SK-N-SH treated with all-trans-retinoic acid at 6 μM for 48 hours (cell line): ENCODE measurements around the gene PDE9A.

Source experiments
- BACH2 ChIP-seq: fragments of 250-450 bp; sonication (Bioruptor Pico); IDR thresholded peaks from 2 replicates; pipeline ENCODE4 v1.9.0; 2021; ENCODE audit warnings: mild to moderate bottlenecking, borderline replicate concordance
- ZNF70 ChIP-seq: fragments of 450-650 bp; formaldehyde crosslinking; IDR thresholded peaks from 2 replicates; pipeline ENCODE4 v1.5.0; 2020; ENCODE audit warnings: mild to moderate bottlenecking, moderate library complexity

DNA sequence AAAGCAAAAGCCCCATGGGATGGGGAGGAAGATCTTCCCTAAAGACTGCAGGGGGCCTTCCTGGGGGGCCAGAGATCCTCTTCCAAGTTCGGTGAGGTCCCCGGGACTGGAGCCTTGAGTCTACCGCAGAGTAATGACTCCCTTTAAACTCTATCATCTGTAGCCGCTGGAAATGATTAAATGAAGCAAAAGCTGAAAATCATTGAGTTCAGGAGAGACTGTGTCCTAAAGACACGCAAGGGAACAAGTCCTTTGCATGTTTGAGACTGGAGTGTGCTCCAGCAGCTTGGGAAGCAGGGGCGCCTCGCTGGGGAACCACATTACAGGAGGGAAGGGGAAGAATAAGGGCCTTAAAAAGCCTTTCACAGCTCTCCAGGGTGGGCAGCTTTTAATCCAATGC lies 155.8 kb downstream of the PDE9A start:
- TF ChIP-seq ZNF70 (CRISPR knock-in tag): no peak
- TF ChIP-seq BACH2 (CRISPR knock-in tag): no peak
